GM19240 (cell line): ENCODE results near the gene TTYH2.

Experiments
- DNase-seq: peaks from one replicate; pipeline ENCODE4 v3.0.0; 2011; ENCODE audit warnings: low spot score; ENCODE audit not compliant: insufficient read length

TTYH2 gene

GRCh38 chr17:74233937-74234336 lies 20.6 kb downstream of the TTYH2 start:
- DNase-seq = no peak

GRCh38 chr17:74234486-74234885 lies 21.1 kb downstream of the TTYH2 start:
- DNase-seq = no peak

- DNase-seq = no peak
These were observed 21.7 kb downstream of the TTYH2 start for GRCh38 chr17:74235040-74235581.

GRCh38 chr17:74235911-74236371 lies 22.6 kb downstream of the TTYH2 start:
- DNase-seq = no peak

GRCh38 chr17:74237321-74237720 lies 23.9 kb downstream of the TTYH2 start:
- no peak for DNase-seq

- DNase-seq = no peak
These were observed 25.8 kb downstream of the TTYH2 start for GRCh38 chr17:74239172-74239571.

- no peak for DNase-seq
These were observed 27.3 kb downstream of the TTYH2 start for GRCh38 chr17:74240618-74241205.

GRCh38 chr17:74241431-74241830 lies 28.1 kb downstream of the TTYH2 start:
- no peak for DNase-seq

GRCh38 chr17:74241847-74242246 lies 28.5 kb downstream of the TTYH2 start:
- DNase-seq = no peak

GRCh38 chr17:74243013-74243755 lies 29.8 kb downstream of the TTYH2 start:
- DNase-seq = no peak

- no peak for DNase-seq
These were observed 30.8 kb downstream of the TTYH2 start for GRCh38 chr17:74244128-74244527.

- DNase-seq = no peak
These were observed 31.2 kb downstream of the TTYH2 start for GRCh38 chr17:74244548-74244947.

GRCh38 chr17:74245145-74245831 lies 31.9 kb downstream of the TTYH2 start:
- DNase-seq = no peak

- DNase-seq = no peak
These were observed 32.5 kb downstream of the TTYH2 start for GRCh38 chr17:74245871-74246270.

- DNase-seq = no peak
These were observed 36.4 kb downstream of the TTYH2 start for GRCh38 chr17:74249590-74250270.

GRCh38 chr17:74250324-74250995 lies 37.1 kb downstream of the TTYH2 start:
- no peak for DNase-seq

GRCh38 chr17:74251051-74251450 lies 37.7 kb downstream of the TTYH2 start:
- no peak for DNase-seq

GRCh38 chr17:74251569-74251968 lies 38.2 kb downstream of the TTYH2 start:
- no peak for DNase-seq

GRCh38 chr17:74252211-74252610 lies 38.8 kb downstream of the TTYH2 start:
- DNase-seq = no peak

GRCh38 chr17:74253036-74253435 lies 39.7 kb downstream of the TTYH2 start:
- no peak for DNase-seq

GRCh38 chr17:74257311-74257710 lies 43.9 kb downstream of the TTYH2 start:
- DNase-seq = no peak
